Endometrial microvascular endothelial cells (primary cell): Measurements from ENCODE around the gene HMCES. TPM values are rescaled to one million over a fixed set of nuclear protein-coding genes. Genes with fewer than 3 reads are reported as not detected.
"Not testable (repeated sequence)": the region's sequence is repeated elsewhere in the genome, so short reads cannot be mapped to it uniquely, and the experiment has no call there.

Source experiments
- in situ Hi-C: cut with HindIII; loops from 2 replicates; pipeline ENCODE4 v1.10.0; 2017; ENCODE audit warnings: low sequenced_read_pairs, low pct_unique_long_range_greater_than_20kb; ENCODE audit errors: inconsistent ontology term
- total RNA-seq: library from RNA; depleted of rRNA; stranded (reverse); fragments of >200 nt; gene quantifications from one replicate; pipeline ENCODE4 v1.2.3, GENCODE V29; 2015; ENCODE audit errors: inconsistent ontology term

HMCES gene
- total RNA-seq, result 25.3 TPM

GRCh38 chr3:129278439-129278965 is at the start of gene HMCES:
HMCES (plus strand) TSS chr3:129278870; CDS start chr3:129279733, 863 bp downstream.
- in situ Hi-C loops, result no loop called here

GRCh38 chr3:129228891-129229585 is 49.6 kb upstream of the HMCES start:
- in situ Hi-C loops, result no loop called here

- in situ Hi-C loops, result no loop called here
These were observed 48.2 kb upstream of the HMCES start for GRCh38 chr3:129230311-129231019.

GRCh38 chr3:129231331-129232119 is 47.1 kb upstream of the HMCES start:
- in situ Hi-C loops, result no loop called here

GRCh38 chr3:129233538-129233937 is 45.1 kb upstream of the HMCES start:
- in situ Hi-C loops, result no loop called here

GRCh38 chr3:129234441-129234840 is 44.2 kb upstream of the HMCES start:
- in situ Hi-C loops, result no loop called here

GRCh38 chr3:129235344-129235917 is 43.2 kb upstream of the HMCES start:
- in situ Hi-C loops, result no loop called here

GRCh38 chr3:129238945-129239705 is 39.5 kb upstream of the HMCES start:
- in situ Hi-C loops, result no loop called here

- in situ Hi-C loops, result no loop called here
These were observed 38.7 kb upstream of the HMCES start for GRCh38 chr3:129239991-129240390.

GRCh38 chr3:129240436-129240835 is 38.2 kb upstream of the HMCES start:
- in situ Hi-C loops, result no loop called here

- in situ Hi-C loops, result no loop called here
These were observed 33.5 kb upstream of the HMCES start for GRCh38 chr3:129245141-129245540.

GRCh38 chr3:129245641-129246306 is 32.9 kb upstream of the HMCES start:
- in situ Hi-C loops, result not testable (repeated sequence)

GRCh38 chr3:129246636-129247035 is 32.0 kb upstream of the HMCES start:
- in situ Hi-C loops, result no loop called here

- in situ Hi-C loops, result no loop called here
These were observed 30.2 kb upstream of the HMCES start for GRCh38 chr3:129248286-129248979.

GRCh38 chr3:129249284-129250065 is 29.2 kb upstream of the HMCES start, which contains the start of gene COPG1:
COPG1 (plus strand) TSS chr3:129249606; CDS start chr3:129249710, 104 bp downstream.
- in situ Hi-C loops, result no loop called here

GRCh38 chr3:129252748-129253147 is 25.9 kb upstream of the HMCES start:
- in situ Hi-C loops, result no loop called here
